B cell (primary cell): ENCODE measurements around the gene PDLIM7. TPM values are rescaled to one million over a fixed set of nuclear protein-coding genes. Genes with fewer than 3 reads are reported as not detected.

Experiments
- ATAC-seq: fragments of 200-7000 bp; cut with Tn5 transposase; one replicate; pipeline ENCODE4 v1.10.0; 2021; ENCODE audit warnings: low read depth, mild to moderate bottlenecking, moderate number of reproducible peaks, moderate library complexity
- CTCF ChIA-PET: fragments of 350-600 bp; sonication (Branson Sonifier 250); formaldehyde crosslinking; loops from one replicate; lab custom pipeline; 2021; ENCODE audit warnings: antibody characterized with exemption, inconsistent platforms; lab: Charles Lee
- POLR2A ChIA-PET: fragments of 350-600 bp; sonication (Branson Sonifier 250); formaldehyde crosslinking; loops from one replicate; lab custom pipeline; 2021; ENCODE audit warnings: antibody characterized with exemption; lab: Charles Lee
- DNase-seq: peaks from one replicate; pipeline ENCODE4 v3.0.0; 2013
- H2AFZ ChIP-seq: 2 replicates; pipeline ENCODE4 v1.6.1; 2012; ENCODE audit warnings: mild to moderate bottlenecking, low read depth, low read length; ENCODE audit not compliant: insufficient read depth, poor library complexity, severe bottlenecking
- H3K27ac ChIP-seq, 2 donors: 1 replicate in 1 of 2; 2 replicates in 1 of 2; pipeline ENCODE4 v1.5.1; 2012 to 2013; ENCODE audit warnings: low read length in 2 of 2, mild to moderate bottlenecking in 2 of 2, moderate library complexity in 1 of 2
- H3K27me3 ChIP-seq, 4 experiments: fragments of 200-600 bp in 1 of 4; sonication (generic) in 1 of 4; replicated peaks in 1 of 4; 1 replicate in 2 of 4; 2 replicates in 2 of 4; pipeline versions ENCODE4 v1.6.1 to v1.7.0; 2013 to 2016; ENCODE audit warnings: low read length in 3 of 4, mild to moderate bottlenecking in 2 of 4, mixed read lengths in 1 of 4, moderate library complexity in 1 of 4; ENCODE audit not compliant: insufficient read depth in 4 of 4, control insufficient read depth in 3 of 4; ENCODE audit errors: control extremely low read depth in 1 of 4
- H3K36me3 ChIP-seq, 2 experiments: replicated peaks in 1 of 2; 1 replicate in 1 of 2; 2 replicates in 1 of 2; pipeline versions ENCODE4 v1.6.1 to v1.7.1; 2013; ENCODE audit warnings: low read length in 1 of 2; ENCODE audit not compliant: insufficient read depth in 2 of 2, control insufficient read depth in 1 of 2; ENCODE audit errors: control extremely low read depth in 1 of 2, extremely low read depth in 1 of 2
- H3K4me1 ChIP-seq, 2 donors: fragments of 200-600 bp in 1 of 2; sonication (generic) in 1 of 2; 1 replicate in 1 of 2; 2 replicates in 1 of 2; pipeline versions ENCODE4 v1.5.1 to v1.6.1; 2013 to 2017; ENCODE audit warnings: low read length in 2 of 2; ENCODE audit not compliant: control insufficient read depth in 2 of 2, insufficient read depth in 2 of 2
- H3K4me2 ChIP-seq: replicated peaks from 2 replicates; pipeline ENCODE3; 2012; ENCODE audit warnings: mild to moderate bottlenecking, low read depth, low read length; ENCODE audit not compliant: poor library complexity, severe bottlenecking
- H3K4me3 ChIP-seq, 5 experiments: fragments of 200-600 bp in 1 of 5; sonication (generic) in 1 of 5; 1 replicate in 3 of 5; 2 replicates in 2 of 5; pipeline versions ENCODE4 v1.5.1 to v1.7.0; 2011 to 2016; ENCODE audit warnings: low read length in 4 of 5, mild to moderate bottlenecking in 4 of 5, low read depth in 2 of 5, control low read depth in 1 of 5, moderate library complexity in 1 of 5; ENCODE audit not compliant: insufficient read depth in 1 of 5; ENCODE audit errors: control extremely low read depth in 1 of 5, extremely low read depth in 1 of 5
- H3K79me2 ChIP-seq: fragments of 200-600 bp; sonication (generic); one replicate; pipeline ENCODE4 v1.6.0; 2016; ENCODE audit warnings: low read length; ENCODE audit not compliant: control insufficient read depth, insufficient read depth
- H3K9ac ChIP-seq: fragments of 200-600 bp; sonication (generic); 2 replicates; pipeline ENCODE4 v1.6.1; 2017; ENCODE audit warnings: mild to moderate bottlenecking, low read length, moderate library complexity
- H3K9me3 ChIP-seq, 3 donors: one replicate each; pipeline versions ENCODE4 v1.6.1 to v1.7.1; 2013; ENCODE audit warnings: low read length in 2 of 3; ENCODE audit not compliant: control insufficient read depth in 2 of 3, insufficient read depth in 1 of 3; ENCODE audit errors: control extremely low read depth in 1 of 3
- H4K20me1 ChIP-seq: 2 replicates; pipeline ENCODE4 v1.6.0; 2012; ENCODE audit warnings: mild to moderate bottlenecking, low read length; ENCODE audit not compliant: insufficient read depth, control insufficient read depth, poor library complexity, severe bottlenecking
- H3K27ac Mint-ChIP-seq: one replicate; pipeline ENCODE4 v1.8.0; 2021; ENCODE audit warnings: mixed read lengths
- H3K27me3 Mint-ChIP-seq: one replicate; pipeline ENCODE4 v1.8.0; 2021; ENCODE audit warnings: mixed read lengths
- H3K4me1 Mint-ChIP-seq: one replicate; pipeline ENCODE4 v1.8.0; 2021; ENCODE audit warnings: mixed read lengths
- H3K4me3 Mint-ChIP-seq: one replicate; pipeline ENCODE4 v1.8.0; 2021; ENCODE audit warnings: mixed read lengths
- H3K9me3 Mint-ChIP-seq: one replicate; pipeline ENCODE4 v1.8.0; 2022; ENCODE audit warnings: mixed read lengths; ENCODE audit not compliant: insufficient read depth
- EZH2 ChIP-seq: IDR thresholded peaks from 2 replicates; pipeline ENCODE4 v1.6.1; 2012; ENCODE audit warnings: borderline replicate concordance, low read depth, mild to moderate bottlenecking, moderate library complexity, low read length; ENCODE audit not compliant: insufficient read depth, poor library complexity, severe bottlenecking
- WGBS: methylation state at CpG from one replicate; pipeline ENCODE4 v1.1.5; 2013; ENCODE audit warnings: missing lambda C conversion rate; ENCODE audit not compliant: insufficient coverage; 5-methylcytosine and 5-hydroxymethylcytosine counted together
- intact Hi-C: fragments of 100-400 bp; cut with micrococcal nuclease; formaldehyde crosslinking; loops from one replicate; pipeline ENCODE4 v1.10.0; 2022
- polyA plus RNA-seq: library from polyadenylated mRNA; depleted of rRNA; stranded (reverse); fragments of >200 nt; gene quantifications from 2 replicates; pipeline ENCODE4 v1.2.3, GENCODE V29; 2012
- total RNA-seq, 2 donors: library from RNA; stranded (reverse); fragments of 120-200 nt in 1 of 2; gene quantifications; 1 replicate in 1 of 2; 2 replicates in 1 of 2; pipeline versions ENCODE4 v1.2.3 to v1.2.4, GENCODE V29; 2013 to 2022
- TF ChIP-seq, protein P1 (sequence below): fragments of 200-600 bp; IDR thresholded peaks from one replicate; pipeline ENCODE4 v1.8.0; 2022; ENCODE audit warnings: antibody characterized with exemption, mild to moderate bottlenecking

PDLIM7 gene
- total and polyA plus RNA-seq, 2 donors (not counting 1 experiment from before 2014, with no cell fraction given): 23.9 to 25.8 TPM

DNA sequence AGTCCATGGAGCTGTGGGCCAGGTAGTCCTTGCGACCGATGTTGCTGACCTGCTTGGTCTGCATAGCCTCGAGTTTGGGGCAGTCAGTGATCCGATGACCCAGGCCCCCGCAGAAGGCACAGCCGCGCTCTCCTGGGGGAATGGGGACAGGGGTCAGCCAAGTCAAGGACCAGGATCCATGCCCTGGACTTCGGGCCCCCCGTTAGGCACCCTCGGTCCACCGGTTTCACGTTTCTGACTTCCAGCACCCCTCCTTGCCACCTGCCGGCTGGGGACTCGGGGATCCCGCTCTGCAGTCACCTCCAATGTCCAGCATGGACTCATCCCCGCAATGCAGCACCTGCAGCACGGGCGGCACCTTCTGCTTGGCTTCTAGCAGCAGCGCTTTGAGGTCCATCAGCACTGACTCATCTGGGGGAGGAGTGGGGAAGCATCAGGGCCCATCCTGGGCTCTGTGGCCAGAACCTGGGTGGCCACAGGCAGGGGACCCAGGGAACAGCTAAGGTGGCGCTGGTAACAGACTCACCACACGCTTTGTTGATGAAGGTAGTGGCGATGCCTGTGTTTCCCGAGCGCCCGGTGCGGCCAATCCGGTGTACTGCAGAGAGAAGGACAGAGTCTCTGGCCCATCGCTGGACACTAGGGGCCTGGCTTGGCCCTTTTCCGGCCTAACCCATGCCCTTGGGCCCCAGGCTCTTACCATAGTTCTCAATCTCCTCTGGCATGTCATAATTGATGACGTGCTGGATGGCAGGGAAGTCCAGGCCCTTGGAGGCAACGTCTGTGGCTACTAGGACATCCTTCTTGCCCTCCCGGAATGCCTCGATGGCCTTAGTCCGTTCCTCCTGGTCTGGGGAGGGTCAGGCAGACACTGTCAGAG, 14.6 kb upstream of the PDLIM7 start:
- H3K27me3 Mint-ChIP-seq: no peaks in the 10 kb centered on the region
- Histone ChIP-seq H3K36me3 (peaks cover 0 to 54% of the 10 kb centered on the region in 2 experiments), H3K4me1 (peaks cover 45 to 60% of the 10 kb centered on the region in 2 donors), H3K4me3 (no peak overlapping the region), H2AFZ (no peak overlapping the region), H3K4me2 (no peak overlapping the region), H3K27me3 (no peaks in the 10 kb centered on the region), H4K20me1 (peaks cover 26% of the 10 kb centered on the region), H3K9ac (no peak overlapping the region), H3K9me3 (no peaks in the 10 kb centered on the region), H3K79me2 (peaks cover 79% of the 10 kb centered on the region), H3K27ac (peak overlapping the region in 1 of 2 donors; percentile 96)
- no peak for ATAC-seq
- peak overlapping the region; percentile 98 for H3K27ac Mint-ChIP-seq
- H3K4me3 Mint-ChIP-seq: no peak overlapping the region
- ChIA-PET CTCF (interaction anchor here (1.3 to 5.5 kb wide), 2 partner anchors 12 kb away, joined by 3 to 70 read pairs; partner anchors contain the start of gene PDLIM7), POLR2A (interaction anchor here (1.6 to 3.8 kb wide), 3 partner anchors 11 to 87 kb away, joined by 3 to 19 read pairs (median 7); partner anchors contain the start of gene PDLIM7)
- intact Hi-C loops: loop anchor here (2.0 kb wide), 2 partner anchors 57 to 81 kb away; partner anchors contain the start of gene TMED9
- peak; percentile 19 for DNase-seq
- peaks cover 66% of the 10 kb centered on the region for H3K4me1 Mint-ChIP-seq
- no peaks in the 10 kb centered on the region for H3K9me3 Mint-ChIP-seq
- 97% methylated on average over 34 of the region's 34 CpGs for WGBS
- TF ChIP-seq EZH2: no peak
- TF ChIP-seq, protein P1, sequence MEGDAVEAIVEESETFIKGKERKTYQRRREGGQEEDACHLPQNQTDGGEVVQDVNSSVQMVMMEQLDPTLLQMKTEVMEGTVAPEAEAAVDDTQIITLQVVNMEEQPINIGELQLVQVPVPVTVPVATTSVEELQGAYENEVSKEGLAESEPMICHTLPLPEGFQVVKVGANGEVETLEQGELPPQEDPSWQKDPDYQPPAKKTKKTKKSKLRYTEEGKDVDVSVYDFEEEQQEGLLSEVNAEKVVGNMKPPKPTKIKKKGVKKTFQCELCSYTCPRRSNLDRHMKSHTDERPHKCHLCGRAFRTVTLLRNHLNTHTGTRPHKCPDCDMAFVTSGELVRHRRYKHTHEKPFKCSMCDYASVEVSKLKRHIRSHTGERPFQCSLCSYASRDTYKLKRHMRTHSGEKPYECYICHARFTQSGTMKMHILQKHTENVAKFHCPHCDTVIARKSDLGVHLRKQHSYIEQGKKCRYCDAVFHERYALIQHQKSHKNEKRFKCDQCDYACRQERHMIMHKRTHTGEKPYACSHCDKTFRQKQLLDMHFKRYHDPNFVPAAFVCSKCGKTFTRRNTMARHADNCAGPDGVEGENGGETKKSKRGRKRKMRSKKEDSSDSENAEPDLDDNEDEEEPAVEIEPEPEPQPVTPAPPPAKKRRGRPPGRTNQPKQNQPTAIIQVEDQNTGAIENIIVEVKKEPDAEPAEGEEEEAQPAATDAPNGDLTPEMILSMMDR: no peak
